ENCODE results near the gene SPX. TPM values are rescaled to one million over a fixed set of nuclear protein-coding genes. Genes with fewer than 3 reads are reported as not detected.

Gene SPX
- total and polyA plus RNA-seq, 2 of the 8 experiments (the other 6 are each of a cell fraction or from before 2014, with no cell fraction given), result 1.2 to 1.3 TPM

- H2AK5ac ChIP-seq (ENCODE audit: low read depth, low read length), result no peak overlapping the region
- H3K79me1 ChIP-seq (ENCODE audit: low read depth, low read length), result no peaks in the 10 kb centered on the region
- H4K5ac ChIP-seq (ENCODE audit: insufficient read length, low read depth, low read length), result no peak overlapping the region
- ChIA-PET CTCF (ENCODE audit: partially characterized antibody) (interaction anchor here (1.3 kb wide), 1 partner anchor 8 kb away, joined by 3 read pairs; no protein-coding TSS in a partner anchor), POLR2A (ENCODE audit: partially characterized antibody) (no interaction called here)
- no peak overlapping the region for H4K8ac ChIP-seq (ENCODE audit: extremely low read depth, insufficient read depth, low read length)
- H3K9me3 ChIP-seq (ENCODE audit: insufficient read depth in 2 of 2, low read depth in 1 of 2, low read length in 1 of 2), result no peaks in the 10 kb centered on the region
- H2AFZ ChIP-seq (ENCODE audit: low read length), result no peak overlapping the region
- H3K4me2 ChIP-seq (ENCODE audit: insufficient read depth in 1 of 2, low read depth in 2 of 2, low read length in 2 of 2), result no peak overlapping the region
- TF ChIP-seq KDM4A (IDR thresholded peaks at IDR 0.05; ENCODE audit: low read depth, low read length, severe bottlenecking), result no peak
- TF ChIP-seq ASH2L (IDR thresholded peaks at IDR 0.05; ENCODE audit: low read length), result no peak
- H3K36me3 ChIP-seq (ENCODE audit: control insufficient read depth in 2 of 4, insufficient read depth in 4 of 4, low read length in 3 of 4), result no peaks in the 10 kb centered on the region
- H3K27ac ChIP-seq (ENCODE audit: low read depth, low read length), result no peak overlapping the region
- FAIRE-seq (no peak), DNase-seq (ENCODE audit: low read depth in 1 of 2, low spot score in 2 of 2) (no peak)
- H3K9ac ChIP-seq (replicated peaks in 1 of 4; ENCODE audit: extremely low read depth in 1 of 4, low read depth in 3 of 4, low read length in 3 of 4), result no peak overlapping the region
- H3K23ac ChIP-seq (ENCODE audit: insufficient read length), result no peak overlapping the region
- H2BK12ac ChIP-seq (ENCODE audit: low read depth, low read length), result no peak overlapping the region
- H3K23me2 ChIP-seq (ENCODE audit: low read depth, low read length), result no peaks in the 10 kb centered on the region
- H3K56ac ChIP-seq (replicated peaks; ENCODE audit: insufficient read length, low read depth, low read length), result no peak overlapping the region
- no peaks in the 10 kb centered on the region for H3K4me1 ChIP-seq (replicated peaks in 1 of 4; ENCODE audit: control insufficient read depth in 3 of 4, insufficient read depth in 4 of 4, low read length in 3 of 4)
- no peak overlapping the region for H3K4me3 ChIP-seq (ENCODE audit: extremely low read depth in 1 of 4, insufficient read depth in 2 of 4, low read depth in 3 of 4, low read length in 4 of 4)
- H3K18ac ChIP-seq (ENCODE audit: extremely low read depth, low read length), result no peak overlapping the region
- WGBS, 2 experiments (ENCODE audit: extremely low coverage in 1 of 2, insufficient coverage in 1 of 2, insufficient read length in 1 of 2, insufficient replicate concordance in 2 of 2, low coverage in 1 of 2, low lambda C conversion rate in 2 of 2, missing lambda C conversion rate in 1 of 2), result 80% methylated on average over 9 of the region's 9 CpGs; no CpG with 5 or more reads in 1 of the 2 experiments
- H2BK120ac ChIP-seq (replicated peaks; ENCODE audit: low read depth, low read length), result no peak overlapping the region
- no peaks in the 10 kb centered on the region for H3K27me3 ChIP-seq (replicated peaks in 1 of 4; ENCODE audit: control insufficient read depth in 3 of 4, extremely low read depth in 1 of 4, insufficient read depth in 3 of 4, low read length in 3 of 4)
- no peaks in the 10 kb centered on the region for H3K79me2 ChIP-seq (ENCODE audit: control insufficient read depth in 1 of 2, insufficient read depth in 2 of 2, low read length in 2 of 2)
- no peak overlapping the region for H2BK20ac ChIP-seq (ENCODE audit: low read length)
- H3K4ac ChIP-seq (replicated peaks; ENCODE audit: insufficient read length, low read depth, low read length), result no peak overlapping the region
- no peak overlapping the region for H3K14ac ChIP-seq (ENCODE audit: insufficient read length)
- no peak overlapping the region for H2BK5ac ChIP-seq (ENCODE audit: low read depth, low read length)
- H2BK15ac ChIP-seq (ENCODE audit: low read length), result no peak overlapping the region
- H4K20me1 ChIP-seq (replicated peaks in 1 of 2; ENCODE audit: control insufficient read depth in 1 of 2, insufficient read depth in 2 of 2, low read length in 2 of 2), result no peaks in the 10 kb centered on the region
- no peak overlapping the region for H4K91ac ChIP-seq (replicated peaks; ENCODE audit: insufficient read length, low read length)
Measured at GRCh38 chr12:21558100-21558679, 32.1 kb downstream of the SPX start.

All from H1 (cell line).